GM12891 (cell line): ENCODE measurements around the gene SULF2.

Source experiments
- POLR2A ChIP-seq: IDR thresholded peaks from 2 replicates; pipeline ENCODE4 v1.6.1; 2011; ENCODE audit warnings: low read depth, low read length, control low read depth
- POLR2AphosphoS5 ChIP-seq: IDR thresholded peaks from 2 replicates; pipeline ENCODE4 v1.6.1; 2011; ENCODE audit warnings: low read depth, low read length, control low read depth
- POU2F2 ChIP-seq: IDR thresholded peaks from 2 replicates; pipeline ENCODE4 v1.6.1; 2011; ENCODE audit warnings: low read depth, mild to moderate bottlenecking, control low read depth, low read length, moderate library complexity
- TAF1 ChIP-seq: IDR thresholded peaks from 2 replicates; pipeline ENCODE4 v1.6.1; 2011; ENCODE audit warnings: low read depth, low read length, control low read depth

GRCh38 chr20:47815416-47815806, 30.1 kb upstream of the SULF2 start:
- no peak for TF ChIP-seq TAF1
- no peak for TF ChIP-seq POLR2A
- no peak for TF ChIP-seq POLR2AphosphoS5
- TF ChIP-seq POU2F2 = no peak
